Uterus (tissue), 2 donors: Measurements from ENCODE around the gene IARS2.

Experiments
- POLR2A ChIP-seq, 2 donors: fragments of 450-650 bp; IDR thresholded peaks; one replicate each; pipeline ENCODE4 v1.6.1; 2016; ENCODE audit warnings: antibody characterized with exemption in 2 of 2, mild to moderate bottlenecking in 1 of 2, moderate library complexity in 1 of 2
- TF ChIP-seq, protein P1 (sequence below), 4 experiments: fragments of 200-600 bp in 2 of 4; fragments of 450-650 bp in 2 of 4; sonication (generic) in 2 of 4; IDR thresholded peaks; one replicate each; pipeline ENCODE4 v1.5.1; 2016 to 2019; ENCODE audit warnings: antibody characterized with exemption in 4 of 4, mild to moderate bottlenecking in 2 of 4, moderate library complexity in 1 of 4

DNA sequence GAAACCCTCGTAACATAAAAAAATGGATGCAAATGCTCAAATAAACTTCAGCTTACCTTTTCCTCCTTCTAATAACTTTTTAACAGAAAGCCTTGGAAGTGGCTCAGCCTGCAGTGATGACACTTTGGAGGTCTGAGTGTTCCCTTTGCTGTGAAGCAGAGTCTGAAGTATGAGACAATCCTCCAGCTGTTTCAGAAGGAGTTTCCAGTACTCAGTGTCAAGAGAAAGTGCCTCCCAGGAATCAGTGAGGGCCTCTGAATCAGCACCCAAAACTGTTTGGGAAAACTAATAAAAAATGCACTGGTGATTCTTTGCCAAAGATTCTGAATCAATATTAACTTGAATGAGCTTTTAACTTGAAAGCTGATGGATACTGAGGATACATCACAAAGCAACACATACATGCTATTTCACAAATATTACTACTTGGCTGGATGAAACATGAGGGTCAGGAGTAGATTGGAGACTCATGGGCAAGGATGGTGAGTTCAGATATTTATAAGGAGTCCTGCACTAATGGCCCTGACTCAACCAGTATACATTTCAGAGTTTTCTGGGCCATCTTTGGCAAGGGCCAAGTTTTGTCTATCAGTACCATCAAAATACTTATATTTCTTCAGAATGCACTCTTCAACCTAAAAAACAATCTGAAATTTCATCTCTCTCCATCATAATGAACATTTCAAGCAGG, 77.0 kb downstream of the IARS2 start:
- TF ChIP-seq, protein P1, sequence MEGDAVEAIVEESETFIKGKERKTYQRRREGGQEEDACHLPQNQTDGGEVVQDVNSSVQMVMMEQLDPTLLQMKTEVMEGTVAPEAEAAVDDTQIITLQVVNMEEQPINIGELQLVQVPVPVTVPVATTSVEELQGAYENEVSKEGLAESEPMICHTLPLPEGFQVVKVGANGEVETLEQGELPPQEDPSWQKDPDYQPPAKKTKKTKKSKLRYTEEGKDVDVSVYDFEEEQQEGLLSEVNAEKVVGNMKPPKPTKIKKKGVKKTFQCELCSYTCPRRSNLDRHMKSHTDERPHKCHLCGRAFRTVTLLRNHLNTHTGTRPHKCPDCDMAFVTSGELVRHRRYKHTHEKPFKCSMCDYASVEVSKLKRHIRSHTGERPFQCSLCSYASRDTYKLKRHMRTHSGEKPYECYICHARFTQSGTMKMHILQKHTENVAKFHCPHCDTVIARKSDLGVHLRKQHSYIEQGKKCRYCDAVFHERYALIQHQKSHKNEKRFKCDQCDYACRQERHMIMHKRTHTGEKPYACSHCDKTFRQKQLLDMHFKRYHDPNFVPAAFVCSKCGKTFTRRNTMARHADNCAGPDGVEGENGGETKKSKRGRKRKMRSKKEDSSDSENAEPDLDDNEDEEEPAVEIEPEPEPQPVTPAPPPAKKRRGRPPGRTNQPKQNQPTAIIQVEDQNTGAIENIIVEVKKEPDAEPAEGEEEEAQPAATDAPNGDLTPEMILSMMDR (IDR thresholded peaks at IDR 0.05) = no peak
- no peak for TF ChIP-seq POLR2A (IDR thresholded peaks at IDR 0.05)
